AG04449 (cell line): ENCODE measurements around the gene OPN3.

Experiments
- CTCF ChIA-PET: fragments of 350-600 bp; formaldehyde crosslinking; extraction: SDS; loops from one replicate; lab custom pipeline; 2021; ENCODE audit warnings: antibody characterized with exemption; lab: Yijun Ruan, JAX
- POLR2A ChIA-PET: fragments of 400-600, 350-600 bp; formaldehyde crosslinking; extraction: SDS; loops from one replicate; lab custom pipeline; 2020; ENCODE audit warnings: antibody characterized with exemption, inconsistent platforms; lab: Yijun Ruan, JAX
- DNase-seq: peaks from one replicate; pipeline ENCODE4 v3.0.0-alpha.2; 2010; ENCODE audit warnings: low read depth, low spot score
- H3K4me3 ChIP-seq: 2 replicates; pipeline ENCODE4 v1.5.1; 2011; ENCODE audit warnings: low read depth, mild to moderate bottlenecking, control low read depth, low read length
- TF ChIP-seq, protein P1 (sequence below): IDR thresholded peaks from one replicate; pipeline ENCODE4 v1.5.1; 2011; ENCODE audit warnings: mild to moderate bottlenecking, moderate library complexity, low read length, control low read depth, inconsistent platforms; ENCODE audit not compliant: insufficient read depth; ENCODE audit errors: missing control alignments

OPN3 gene

DNA sequence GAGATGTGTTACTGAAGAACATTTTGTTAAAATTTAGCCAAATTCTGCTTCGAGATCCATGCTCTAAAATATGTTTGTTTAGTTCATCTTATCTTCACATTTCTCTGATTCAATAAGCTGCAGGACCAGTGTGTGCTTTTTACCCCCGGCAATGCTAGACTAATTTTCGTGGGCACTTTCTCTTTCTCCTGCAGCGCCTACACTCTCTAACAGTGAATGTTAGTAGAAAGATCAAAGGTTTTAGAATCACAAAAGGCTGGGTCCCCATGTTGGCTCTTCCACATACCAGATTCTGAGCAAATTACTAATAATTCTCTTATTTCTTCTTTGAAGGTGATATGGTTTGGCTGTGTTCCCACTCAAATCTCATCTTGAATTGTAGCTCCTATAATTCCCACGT, 8.5 kb downstream of the OPN3 start:
- ChIA-PET CTCF (interaction anchor here (1.6 to 3.2 kb wide), 3 partner anchors 21 to 101 kb away, joined by 3 to 21 read pairs (median 5); no protein-coding TSS in a partner anchor), POLR2A (no interaction called here)
- TF ChIP-seq, protein P1, sequence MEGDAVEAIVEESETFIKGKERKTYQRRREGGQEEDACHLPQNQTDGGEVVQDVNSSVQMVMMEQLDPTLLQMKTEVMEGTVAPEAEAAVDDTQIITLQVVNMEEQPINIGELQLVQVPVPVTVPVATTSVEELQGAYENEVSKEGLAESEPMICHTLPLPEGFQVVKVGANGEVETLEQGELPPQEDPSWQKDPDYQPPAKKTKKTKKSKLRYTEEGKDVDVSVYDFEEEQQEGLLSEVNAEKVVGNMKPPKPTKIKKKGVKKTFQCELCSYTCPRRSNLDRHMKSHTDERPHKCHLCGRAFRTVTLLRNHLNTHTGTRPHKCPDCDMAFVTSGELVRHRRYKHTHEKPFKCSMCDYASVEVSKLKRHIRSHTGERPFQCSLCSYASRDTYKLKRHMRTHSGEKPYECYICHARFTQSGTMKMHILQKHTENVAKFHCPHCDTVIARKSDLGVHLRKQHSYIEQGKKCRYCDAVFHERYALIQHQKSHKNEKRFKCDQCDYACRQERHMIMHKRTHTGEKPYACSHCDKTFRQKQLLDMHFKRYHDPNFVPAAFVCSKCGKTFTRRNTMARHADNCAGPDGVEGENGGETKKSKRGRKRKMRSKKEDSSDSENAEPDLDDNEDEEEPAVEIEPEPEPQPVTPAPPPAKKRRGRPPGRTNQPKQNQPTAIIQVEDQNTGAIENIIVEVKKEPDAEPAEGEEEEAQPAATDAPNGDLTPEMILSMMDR: no peak
- DNase-seq: no peak
- no peak overlapping the region for H3K4me3 ChIP-seq

DNA sequence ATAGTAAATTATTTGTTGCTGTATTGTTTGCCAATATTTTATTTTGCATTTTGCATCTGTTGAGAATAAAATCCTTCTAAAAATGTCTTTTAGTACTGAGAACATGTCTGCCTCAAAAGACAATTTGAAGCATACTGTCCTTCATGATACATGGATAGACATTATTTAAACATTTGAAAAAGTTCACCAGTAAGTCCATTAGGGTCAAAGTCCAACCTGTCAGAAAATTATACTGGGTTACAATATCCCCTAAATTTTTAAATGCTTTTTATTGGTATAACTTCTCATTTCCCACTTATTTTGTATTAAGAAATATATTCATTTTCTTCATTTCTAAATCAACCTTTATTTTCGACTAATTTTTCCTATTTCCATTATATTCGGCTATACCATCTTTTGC, 9.3 kb downstream of the OPN3 start:
- no peak overlapping the region for H3K4me3 ChIP-seq
- no peak for DNase-seq
- ChIA-PET CTCF (interaction anchor here (3.2 kb wide), 1 partner anchor 20 kb away, joined by 21 read pairs; no protein-coding TSS in a partner anchor), POLR2A (no interaction called here)
- TF ChIP-seq, protein P1: no peak

DNA sequence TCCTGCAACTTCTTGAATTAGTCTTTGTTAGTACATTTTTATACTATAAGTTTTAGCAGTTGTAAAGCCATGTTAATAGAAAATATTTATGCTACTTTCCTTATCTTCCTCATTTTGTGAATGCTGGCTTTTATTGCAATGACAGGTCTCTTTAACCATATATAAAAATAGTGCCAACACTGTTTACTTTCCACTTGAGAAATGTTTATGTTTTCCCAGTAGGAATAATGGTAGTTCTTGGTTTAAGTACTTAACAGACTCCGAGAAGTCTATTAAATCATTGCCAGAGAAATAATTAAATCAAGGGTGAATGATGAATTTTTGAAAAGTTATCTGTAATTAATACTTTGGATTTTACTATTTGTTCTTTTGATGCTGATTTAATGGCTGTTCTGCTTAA, 9.7 kb downstream of the OPN3 start:
- ChIA-PET CTCF (interaction anchor here (1.0 to 2.1 kb wide), 7 partner anchors 10 to 664 kb away, joined by 3 to 20 read pairs (median 4); partner anchors contain the start of gene KMO), POLR2A (no interaction called here)
- DNase-seq: no peak
- no peak overlapping the region for H3K4me3 ChIP-seq
- TF ChIP-seq, protein P1: no peak

DNA sequence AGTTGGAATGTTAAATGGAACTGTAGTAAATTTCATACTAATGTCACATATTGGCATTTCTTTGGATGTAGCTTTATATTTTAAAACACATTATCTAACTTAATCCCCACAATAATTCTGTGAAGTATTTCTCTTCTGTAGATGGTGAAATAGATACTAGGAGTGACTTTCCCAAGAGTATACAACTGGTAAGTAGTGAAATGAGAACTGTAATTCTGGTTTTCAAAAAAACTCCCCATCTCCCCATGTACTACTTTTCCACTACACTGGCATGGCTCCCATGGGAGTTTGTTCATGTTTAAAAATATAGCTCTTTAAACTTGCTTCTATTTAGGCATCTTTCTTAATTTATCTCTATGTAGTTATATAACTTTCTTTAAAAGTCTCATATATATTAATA, 10.2 kb downstream of the OPN3 start:
- POLR2A ChIA-PET: no interaction called here
- no peak overlapping the region for H3K4me3 ChIP-seq
- DNase-seq: no peak
- TF ChIP-seq, protein P1: no peak
- CTCF ChIA-PET: interaction anchor here (1.0 to 2.1 kb wide), 12 partner anchors 9 to 663 kb away, joined by 3 to 20 read pairs (median 4); partner anchors contain the start of gene KMO

DNA sequence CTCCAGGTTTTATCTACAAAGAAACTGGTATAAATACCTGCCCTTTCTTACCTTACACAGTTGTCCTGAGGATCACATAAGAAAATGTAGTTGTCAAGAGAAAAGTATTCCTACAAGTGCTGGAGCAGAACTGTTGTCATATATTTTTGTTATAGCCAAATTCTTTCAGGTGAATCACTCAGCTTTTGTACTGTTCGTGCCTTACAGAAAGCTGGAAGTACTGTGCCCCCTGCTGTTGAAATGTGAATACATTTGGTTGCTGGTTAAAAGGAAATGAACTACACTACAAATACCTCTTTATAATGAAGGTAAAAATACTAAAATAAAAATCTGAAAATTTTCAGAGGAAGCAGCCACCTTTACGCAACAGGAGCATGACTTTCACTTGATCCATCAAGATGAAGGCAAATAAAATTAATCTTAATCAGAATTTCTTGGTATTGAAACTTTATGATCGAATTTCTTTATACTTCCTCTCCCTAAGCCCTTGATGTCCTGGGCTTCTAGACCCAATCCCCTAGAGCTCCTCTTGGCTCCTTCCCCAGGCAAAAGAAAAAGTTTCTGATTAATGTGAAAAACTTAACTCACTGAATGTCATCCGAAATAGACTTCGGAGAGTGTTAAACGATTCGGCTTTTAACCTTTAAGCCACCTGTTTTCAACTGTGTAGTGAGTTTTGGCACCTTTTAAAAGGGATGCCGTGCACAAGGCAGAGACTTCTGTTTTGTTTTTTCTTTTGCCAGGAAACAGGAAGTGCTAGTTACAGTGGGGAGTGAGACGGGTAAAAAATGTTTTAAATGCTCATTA, 12.5 kb downstream of the OPN3 start:
- ChIA-PET POLR2A (interaction anchor here (0.6 to 1.2 kb wide), 2 partner anchors 36 to 108 kb away, joined by 4 read pairs; partner anchors contain the start of gene FH), CTCF (interaction anchor here (0.7 to 4.3 kb wide), 14 partner anchors 9 to 206 kb away, joined by 3 to 84 read pairs (median 8); partner anchors contain the start of genes FH and KMO)
- peak; percentile 46 for DNase-seq
- H3K4me3 ChIP-seq: no peak overlapping the region
- TF ChIP-seq, protein P1: peak; percentile 56

DNA sequence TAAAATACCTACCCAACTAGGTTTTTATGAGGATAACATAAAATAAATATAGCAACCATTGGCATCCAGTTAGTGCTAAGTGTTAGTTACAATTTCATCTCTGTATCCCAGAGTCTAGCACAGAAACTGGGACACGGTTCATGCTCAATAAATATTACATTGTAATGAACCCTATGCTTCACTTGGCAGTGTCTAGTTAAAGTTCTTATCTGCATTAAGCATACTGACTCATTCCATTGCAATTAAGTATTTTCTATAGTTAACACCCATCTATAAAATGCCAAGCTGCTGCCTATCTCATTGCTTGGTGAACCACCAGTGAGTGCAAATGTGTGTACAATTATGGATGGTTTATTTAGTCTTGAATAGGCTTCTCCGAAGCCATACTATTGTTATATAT, 15.2 kb downstream of the OPN3 start:
- POLR2A ChIA-PET: no interaction called here
- CTCF ChIA-PET: interaction anchor here (0.7 to 4.3 kb wide), 3 partner anchors 8 to 93 kb away, joined by 3 to 84 read pairs (median 3); partner anchors contain the start of gene KMO
- no peak for DNase-seq
- TF ChIP-seq, protein P1: no peak
- no peak overlapping the region for H3K4me3 ChIP-seq
